Loucy (cell line): Measurements from ENCODE around the gene KATNBL1.

ENCODE experiments used
- EZH2phosphoT487 ChIP-seq: fragments of 200-600 bp; IDR thresholded peaks from 2 replicates; pipeline ENCODE4 v1.6.1; 2018; ENCODE audit warnings: antibody characterized with exemption, mild to moderate bottlenecking, moderate library complexity, borderline replicate concordance
- TF ChIP-seq, protein P1 (sequence below): fragments of 200-600 bp; sonication (generic); conservative IDR thresholded peaks from 2 replicates; pipeline ENCODE4 v1.5.1; 2014; ENCODE audit warnings: mild to moderate bottlenecking, antibody characterized with exemption, low read length

DNA sequence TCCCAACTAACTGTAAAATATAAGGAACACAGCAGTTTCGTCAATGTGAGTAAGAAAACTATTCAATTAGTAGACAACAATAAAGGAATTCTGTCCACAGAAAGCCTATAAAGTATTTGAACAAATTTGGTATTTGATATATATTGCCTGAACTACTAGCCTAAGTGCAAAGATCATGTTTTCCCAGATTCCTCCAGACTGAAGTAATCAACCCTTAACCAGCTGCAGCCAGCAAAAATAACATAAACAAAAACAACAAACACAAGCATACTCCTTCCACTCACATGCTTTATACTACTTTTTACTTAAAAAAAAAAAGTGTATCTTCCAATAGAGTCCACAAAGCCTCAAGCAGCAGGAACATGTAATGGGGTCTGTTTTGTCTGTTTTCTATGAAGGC, 84.0 kb downstream of the KATNBL1 start:
- TF ChIP-seq, protein P1, sequence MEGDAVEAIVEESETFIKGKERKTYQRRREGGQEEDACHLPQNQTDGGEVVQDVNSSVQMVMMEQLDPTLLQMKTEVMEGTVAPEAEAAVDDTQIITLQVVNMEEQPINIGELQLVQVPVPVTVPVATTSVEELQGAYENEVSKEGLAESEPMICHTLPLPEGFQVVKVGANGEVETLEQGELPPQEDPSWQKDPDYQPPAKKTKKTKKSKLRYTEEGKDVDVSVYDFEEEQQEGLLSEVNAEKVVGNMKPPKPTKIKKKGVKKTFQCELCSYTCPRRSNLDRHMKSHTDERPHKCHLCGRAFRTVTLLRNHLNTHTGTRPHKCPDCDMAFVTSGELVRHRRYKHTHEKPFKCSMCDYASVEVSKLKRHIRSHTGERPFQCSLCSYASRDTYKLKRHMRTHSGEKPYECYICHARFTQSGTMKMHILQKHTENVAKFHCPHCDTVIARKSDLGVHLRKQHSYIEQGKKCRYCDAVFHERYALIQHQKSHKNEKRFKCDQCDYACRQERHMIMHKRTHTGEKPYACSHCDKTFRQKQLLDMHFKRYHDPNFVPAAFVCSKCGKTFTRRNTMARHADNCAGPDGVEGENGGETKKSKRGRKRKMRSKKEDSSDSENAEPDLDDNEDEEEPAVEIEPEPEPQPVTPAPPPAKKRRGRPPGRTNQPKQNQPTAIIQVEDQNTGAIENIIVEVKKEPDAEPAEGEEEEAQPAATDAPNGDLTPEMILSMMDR: no peak
- TF ChIP-seq EZH2phosphoT487: no peak
